ENCODE measurements around the gene PRSS36. TPM values are rescaled to one million over a fixed set of nuclear protein-coding genes. Genes with fewer than 3 reads are reported as not detected.

Gene PRSS36
- total and polyA plus RNA-seq, 9 of the 15 experiments (the other 6 are each of a cell fraction or from before 2014, with no cell fraction given), result 0.09 to 1.2 (median 0.54) TPM; not detected in 2

- peak; percentile 50; the same call in 1 of the 2 replicates for TF ChIP-seq ELF2 (CRISPR knock-in tag; IDR thresholded peaks at IDR 0.05)
- no peak for TF ChIP-seq MTF1 (CRISPR knock-in tag; IDR thresholded peaks at IDR 0.05; ENCODE audit: borderline replicate concordance)
- peak; percentile 72; the same call in 1 of the 2 replicates for TF ChIP-seq E2F3 (CRISPR knock-in tag; IDR thresholded peaks at IDR 0.05)
- TF ChIP-seq DNMT1 (IDR thresholded peaks at IDR 0.05), result peak; percentile 91; the same call in 1 of the 2 replicates
- TF ChIP-seq NR3C1 (CRISPR knock-in tag; IDR thresholded peaks at IDR 0.05), result peak; percentile 93
- TF ChIP-seq POLR2AphosphoS2 (IDR thresholded peaks at IDR 0.05; ENCODE audit: low read length), result peak; percentile 97
- TF ChIP-seq E2F5 (CRISPR knock-in tag; IDR thresholded peaks at IDR 0.05), result peak; percentile 68; the same call in 1 of the 2 replicates
- no peak for TF ChIP-seq ZNF318 (IDR thresholded peaks at IDR 0.05; ENCODE audit: borderline replicate concordance in 1 of 2, low read depth in 1 of 2)
- peak; percentile 91 for TF ChIP-seq ERF (CRISPR knock-in tag; IDR thresholded peaks at IDR 0.05)
- TF ChIP-seq THAP7 (CRISPR knock-in tag; IDR thresholded peaks at IDR 0.05), result 0 out of 2 replicates have a peak, but pooled peaks have one; percentile 64
- no peak for TF ChIP-seq GABPB2 (CRISPR knock-in tag; conservative IDR thresholded peaks at IDR 0.05)
- no peak for TF ChIP-seq TCFL5 (CRISPR knock-in tag; conservative IDR thresholded peaks at IDR 0.05)
- TF ChIP-seq IRF9 (tag; IDR thresholded peaks at IDR 0.05), result no peak
- TF ChIP-seq ZNF445 (CRISPR knock-in tag; IDR thresholded peaks at IDR 0.05; ENCODE audit: low read depth), result no peak
- TF ChIP-seq SRF (CRISPR knock-in tag; IDR thresholded peaks at IDR 0.05), result peak in 1 of 2 experiments; percentile 64; a peak in 2 of 4 replicates
- peak; percentile 40; the same call in 1 of the 2 replicates for TF ChIP-seq ELF1 (tag; IDR thresholded peaks at IDR 0.05)
- 0 out of 2 replicates have a peak, but pooled peaks have one; percentile 12 for TF ChIP-seq ATF1 (CRISPR knock-in tag; IDR thresholded peaks at IDR 0.05)
- peak; percentile 90 for TF ChIP-seq ATF1 (tag; IDR thresholded peaks at IDR 0.05)
Measured at GRCh38 chr16:31179747-31180459, 30.0 kb upstream of the PRSS36 start, which contains the start of gene FUS (continued).

All from K562 (cell line).